Adrenal gland (tissue), 12 donors: ENCODE measurements around the gene HECW1. TPM values are rescaled to one million over a fixed set of nuclear protein-coding genes. Genes with fewer than 3 reads are reported as not detected.

Experiments used
- DNase-seq, 7 donors: peaks; one replicate each; pipeline ENCODE4 v3.0.0-alpha.2; 2019 to 2020
- H3K27ac ChIP-seq, 5 donors: fragments of 200-600 bp; sonication (generic) in 4 of 5; 1 replicate in 3 of 5; 2 replicates in 2 of 5; pipeline versions ENCODE4 v1.5.1 to v1.8.0; 2016 to 2020; ENCODE audit warnings: mild to moderate bottlenecking in 1 of 5
- H3K27me3 ChIP-seq: fragments of 200-600 bp; 2 replicates; pipeline ENCODE4 v1.8.0; 2021
- H3K36me3 ChIP-seq, 2 donors: fragments of 200-600 bp; replicated peaks in 1 of 2; 1 replicate in 1 of 2; 2 replicates in 1 of 2; pipeline versions ENCODE4 v1.5.1 to v1.8.0; 2018 to 2022
- H3K4me1 ChIP-seq, 2 donors: fragments of 200-600 bp; replicated peaks in 1 of 2; 1 replicate in 1 of 2; 2 replicates in 1 of 2; pipeline versions ENCODE4 v1.5.1 to v1.8.0; 2018 to 2021
- H3K4me3 ChIP-seq, 4 donors: fragments of 200-600 bp; sonication (generic) in 3 of 4; one replicate each; pipeline ENCODE4 v1.5.1; 2016 to 2018
- H3K9me3 ChIP-seq, 3 donors: fragments of 200-600 bp; sonication (generic) in 1 of 3; replicated peaks in 1 of 3; 1 replicate in 2 of 3; 2 replicates in 1 of 3; pipeline versions ENCODE4 v1.5.1 to v1.8.0; 2016 to 2021
- POLR2A ChIP-seq, 2 donors: fragments of 450-650 bp; IDR thresholded peaks; one replicate each; pipeline ENCODE4 v1.6.1; 2017; ENCODE audit warnings: antibody characterized with exemption in 2 of 2, mild to moderate bottlenecking in 2 of 2, moderate library complexity in 1 of 2
- WGBS, 4 donors: extraction: QIAGEN DNeasy Blood & Tissue Kit in 2 of 4; methylation state at CpG; one replicate each; pipeline versions ENCODE4 v1.1.5 to v1.1.7; 2013 to 2017; 5-methylcytosine and 5-hydroxymethylcytosine counted together
- intact Hi-C, 2 donors: fragments of 100-400 bp; cut with DNase I; formaldehyde crosslinking; loops; one replicate each; pipeline versions ENCODE4 v1.14.1 to v1.15.0; 2022 to 2023
- polyA plus RNA-seq, 3 donors: library from polyadenylated mRNA; stranded (reverse); fragments of 200-250 nt in 2 of 3; fragments of 350-450 nt in 1 of 3; fragmentation: Illumina TruSeq in 1 of 3; extraction: RNeasy Lipid Tissue Mini Kit (QIAGEN cat#74804) in 1 of 3; gene quantifications; one replicate each; pipeline ENCODE4 v1.2.3, GENCODE V29; 2013 to 2014
- total RNA-seq, 9 donors: library from RNA; depleted of rRNA in 4 of 9; stranded (reverse); fragments of >200 nt in 4 of 9; fragments of 120-200 nt in 1 of 9; fragmentation: NEBNext Ultra II Directional in 1 of 9; extraction: Animal tissue kit (Norgen Biotek cat#: 25700) in 1 of 9; gene quantifications; one replicate each; pipeline versions ENCODE4 v1.1.0 to v1.2.4, GENCODE V29; 2013 to 2023
- TF ChIP-seq, protein P1 (sequence below), 6 experiments: fragments of 450-650 bp in 4 of 6; fragments of 200-600 bp in 2 of 6; sonication (generic) in 1 of 6; IDR thresholded peaks; 1 replicate in 5 of 6; 2 replicates in 1 of 6; pipeline versions ENCODE4 v1.5.1 to v1.8.0; 2016 to 2021; ENCODE audit warnings: antibody characterized with exemption in 6 of 6, mild to moderate bottlenecking in 2 of 6, moderate library complexity in 1 of 6
- donor health status: healthy with polysubstance abuse.
- donor health status: Bipolar disorder and iron deficiency.
- donor health status: DM: yes; HTN: yes; CAD: no.
- donor health status: DM: no; HTN: no; CAD: no.
- donor health status: DM: no; HTN: no; CAD: no.
- donor health status: DM: yes; HTN: yes; CAD: no.

Gene HECW1
- total and polyA plus RNA-seq, 12 donors = under 0.01 to 3.2 (median 0.06) TPM; not detected in 4

DNA sequence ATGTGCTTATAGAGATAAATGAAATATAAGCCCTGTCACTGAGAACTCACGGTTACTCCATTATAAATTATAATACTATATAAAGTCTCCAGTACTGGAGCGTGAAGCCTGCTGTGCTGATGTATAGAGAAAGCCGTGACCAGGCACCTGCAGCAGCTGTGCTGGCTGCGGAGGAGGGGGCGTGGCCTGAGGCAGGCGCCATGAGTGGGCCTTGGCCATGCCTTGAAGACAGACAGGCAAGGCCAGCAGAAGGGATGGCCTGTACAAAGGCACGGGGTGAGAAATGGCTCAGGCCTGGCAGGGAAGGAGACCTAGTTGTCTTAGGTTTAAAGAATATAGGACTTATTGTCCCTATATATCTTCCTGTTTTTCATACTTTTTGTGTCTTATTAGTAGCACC, 251.9 kb downstream of the HECW1 start:
- no peak overlapping the region for H3K27ac ChIP-seq
- no peaks in the 10 kb centered on the region for H3K9me3 ChIP-seq
- no peaks in the 10 kb centered on the region for H3K4me1 ChIP-seq
- no peaks in the 10 kb centered on the region for H3K27me3 ChIP-seq
- no peak for DNase-seq
- intact Hi-C loops = no loop called here
- WGBS, 4 donors = 89 to 92% (median 91%) methylated on average over 7 of the region's 7 CpGs
- H3K36me3 ChIP-seq = no peaks in the 10 kb centered on the region
- H3K4me3 ChIP-seq = no peak overlapping the region
- TF ChIP-seq POLR2A (IDR thresholded peaks at IDR 0.05) = no peak
- TF ChIP-seq, protein P1, sequence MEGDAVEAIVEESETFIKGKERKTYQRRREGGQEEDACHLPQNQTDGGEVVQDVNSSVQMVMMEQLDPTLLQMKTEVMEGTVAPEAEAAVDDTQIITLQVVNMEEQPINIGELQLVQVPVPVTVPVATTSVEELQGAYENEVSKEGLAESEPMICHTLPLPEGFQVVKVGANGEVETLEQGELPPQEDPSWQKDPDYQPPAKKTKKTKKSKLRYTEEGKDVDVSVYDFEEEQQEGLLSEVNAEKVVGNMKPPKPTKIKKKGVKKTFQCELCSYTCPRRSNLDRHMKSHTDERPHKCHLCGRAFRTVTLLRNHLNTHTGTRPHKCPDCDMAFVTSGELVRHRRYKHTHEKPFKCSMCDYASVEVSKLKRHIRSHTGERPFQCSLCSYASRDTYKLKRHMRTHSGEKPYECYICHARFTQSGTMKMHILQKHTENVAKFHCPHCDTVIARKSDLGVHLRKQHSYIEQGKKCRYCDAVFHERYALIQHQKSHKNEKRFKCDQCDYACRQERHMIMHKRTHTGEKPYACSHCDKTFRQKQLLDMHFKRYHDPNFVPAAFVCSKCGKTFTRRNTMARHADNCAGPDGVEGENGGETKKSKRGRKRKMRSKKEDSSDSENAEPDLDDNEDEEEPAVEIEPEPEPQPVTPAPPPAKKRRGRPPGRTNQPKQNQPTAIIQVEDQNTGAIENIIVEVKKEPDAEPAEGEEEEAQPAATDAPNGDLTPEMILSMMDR (IDR thresholded peaks at IDR 0.05) = no peak

DNA sequence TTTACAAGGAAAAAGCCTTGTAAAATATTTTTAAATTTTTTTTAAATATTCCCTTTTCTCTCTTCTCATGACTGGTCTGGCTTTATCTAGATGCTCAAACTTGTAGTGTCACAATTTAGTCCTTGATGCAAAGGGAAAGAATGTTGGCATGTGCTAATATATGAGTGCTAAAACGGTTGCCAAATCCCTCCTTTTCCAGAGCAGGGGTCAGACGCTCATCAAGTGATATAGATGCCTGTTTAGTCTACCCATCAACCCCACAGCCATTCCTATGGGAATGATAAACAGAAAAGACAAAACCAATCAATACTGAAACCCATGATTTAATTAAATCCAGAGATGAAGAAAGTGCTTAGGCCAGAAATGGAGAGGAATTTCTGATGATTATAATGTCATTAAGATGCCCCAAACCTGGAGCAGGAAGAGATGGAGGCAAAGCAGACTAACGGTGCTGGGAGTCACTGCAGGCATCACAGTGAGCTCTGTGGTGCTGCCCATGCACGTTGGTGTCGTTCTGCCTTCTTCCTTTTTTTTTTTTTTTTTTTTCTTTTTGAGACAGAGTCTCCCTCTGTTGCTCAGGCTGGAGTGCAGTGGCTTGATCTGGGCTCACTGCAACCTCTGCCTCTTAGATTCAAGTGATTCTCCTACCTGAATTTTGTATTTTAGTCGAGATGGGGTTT, 260.4 kb downstream of the HECW1 start:
- H3K4me1 ChIP-seq = no peaks in the 10 kb centered on the region
- intact Hi-C loops = no loop called here
- no peak for DNase-seq
- H3K36me3 ChIP-seq = no peaks in the 10 kb centered on the region
- no peaks in the 10 kb centered on the region for H3K9me3 ChIP-seq
- H3K4me3 ChIP-seq = no peak overlapping the region
- no peak for TF ChIP-seq POLR2A (IDR thresholded peaks at IDR 0.05)
- TF ChIP-seq, protein P1 (IDR thresholded peaks at IDR 0.05) = no peak
- H3K27ac ChIP-seq = no peak overlapping the region
- 25 to 37% (median 31%) methylated on average over 6 of the region's 6 CpGs for WGBS, 4 donors
- H3K27me3 ChIP-seq = no peaks in the 10 kb centered on the region

DNA sequence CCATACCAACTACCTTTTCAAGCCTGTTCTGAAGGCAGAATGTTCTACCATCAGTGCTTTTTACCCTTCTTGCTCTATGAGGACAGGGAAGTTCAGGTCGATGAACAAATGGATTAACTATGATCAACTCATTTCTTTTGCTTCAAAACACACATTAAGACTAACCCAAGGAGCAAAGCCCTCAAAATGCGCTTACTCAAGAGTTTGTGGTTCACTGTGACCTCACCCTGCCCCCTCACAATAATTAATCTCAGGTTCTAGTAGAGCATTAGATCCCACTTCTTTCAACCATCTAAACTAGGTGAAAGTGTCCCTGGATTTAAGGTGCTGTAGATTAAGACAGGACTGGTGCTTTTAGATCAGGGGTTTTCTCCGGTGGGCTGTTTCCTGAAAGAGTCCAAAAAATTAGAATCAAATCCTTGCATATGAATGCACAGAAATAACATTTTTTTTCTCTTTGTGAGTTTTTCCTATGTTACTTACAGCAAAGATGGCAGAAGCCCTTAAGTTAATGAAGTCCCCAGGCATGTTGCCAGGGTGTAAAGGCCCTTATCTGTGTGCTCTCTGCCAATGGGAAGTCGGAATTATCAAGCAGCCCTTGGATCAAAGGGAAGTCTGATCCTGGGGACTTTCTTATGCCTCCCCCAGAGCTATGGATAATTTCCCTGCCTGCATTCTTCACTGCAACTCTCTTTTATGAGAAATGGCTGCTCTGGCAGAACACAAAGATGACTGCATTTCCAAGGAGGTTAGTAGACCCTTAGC, 264.9 kb downstream of the HECW1 start:
- Histone ChIP-seq H3K4me3 (no peak overlapping the region), H3K36me3 (no peaks in the 10 kb centered on the region), H3K9me3 (no peaks in the 10 kb centered on the region), H3K27me3 (no peaks in the 10 kb centered on the region), H3K27ac (no peak overlapping the region), H3K4me1 (no peaks in the 10 kb centered on the region)
- 70 to 77% (median 75%) methylated on average over 4 of the region's 4 CpGs for WGBS, 4 donors
- DNase-seq = no peak
- intact Hi-C loops = no loop called here
- TF ChIP-seq, protein P1 (IDR thresholded peaks at IDR 0.05) = no peak
- TF ChIP-seq POLR2A (IDR thresholded peaks at IDR 0.05) = no peak

DNA sequence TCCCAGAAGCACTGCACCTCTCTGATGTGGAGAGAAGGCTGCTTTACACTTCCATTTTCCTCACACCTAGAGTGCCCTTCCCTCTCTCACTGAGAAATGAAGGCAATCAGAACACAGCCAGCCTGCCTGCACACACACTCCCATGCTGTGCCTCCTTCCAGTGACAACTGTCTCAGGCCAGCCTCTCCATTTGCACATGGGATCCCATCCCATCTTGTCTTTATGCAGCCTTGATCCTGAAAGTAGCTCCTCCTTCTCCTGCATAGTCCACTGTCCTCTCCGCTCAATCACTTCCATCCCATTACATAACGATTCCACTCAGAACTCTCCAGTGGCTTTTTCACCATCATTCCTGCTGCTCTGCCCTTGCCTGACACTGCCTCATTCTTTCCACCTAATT, 266.8 kb downstream of the HECW1 start:
- intact Hi-C loops = no loop called here
- Histone ChIP-seq H3K4me1 (no peaks in the 10 kb centered on the region), H3K36me3 (no peaks in the 10 kb centered on the region), H3K9me3 (no peaks in the 10 kb centered on the region), H3K27me3 (no peaks in the 10 kb centered on the region), H3K27ac (no peak overlapping the region), H3K4me3 (no peak overlapping the region)
- 70 to 87% (median 77%) methylated on average over 2 of the region's 2 CpGs for WGBS, 4 donors
- DNase-seq = no peak
- TF ChIP-seq POLR2A (IDR thresholded peaks at IDR 0.05) = no peak
- TF ChIP-seq, protein P1 (IDR thresholded peaks at IDR 0.05) = no peak
